Activated CD8-positive, alpha-beta memory T cell treated with anti-CD3 and anti-CD28 coated beads, Interleukin-2, amount 50 U/mL, for 1 hour (primary cell): ENCODE measurements around the gene GDF7.
"Not testable (repeated sequence)": the region's sequence is repeated elsewhere in the genome, so short reads cannot be mapped to it uniquely, and the experiment has no call there.

ENCODE experiments used
- DNase-seq: peaks from one replicate; pipeline ENCODE4 v3.0.0-alpha.2; 2020; ENCODE audit errors: extremely low read depth

GDF7 gene

GRCh38 chr2:20698916-20699613 lies 32.1 kb downstream of the GDF7 start:
- no peak for DNase-seq

DNA sequence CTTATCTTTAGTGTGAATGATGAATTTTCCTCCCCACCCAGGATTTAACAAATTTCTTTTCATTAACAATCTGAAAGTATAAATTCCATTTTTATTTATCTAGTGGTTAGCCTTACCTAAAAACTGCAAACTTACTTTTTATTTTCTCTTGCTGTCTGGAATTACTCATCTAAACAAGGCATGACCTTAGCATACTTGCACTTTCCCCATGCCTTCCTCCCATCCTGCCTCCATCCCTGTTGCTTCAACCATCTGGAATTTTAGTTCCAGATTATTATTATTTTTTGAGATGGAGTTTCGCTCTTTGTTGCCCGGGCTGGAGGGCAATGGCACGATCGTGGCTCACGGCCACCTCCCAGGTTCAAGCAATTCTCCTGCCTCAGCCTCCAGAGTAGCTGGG lies 35.6 kb downstream of the GDF7 start:
- DNase-seq = no peak

GRCh38 chr2:20704886-20705285 lies 37.9 kb downstream of the GDF7 start:
- no peak for DNase-seq

DNA sequence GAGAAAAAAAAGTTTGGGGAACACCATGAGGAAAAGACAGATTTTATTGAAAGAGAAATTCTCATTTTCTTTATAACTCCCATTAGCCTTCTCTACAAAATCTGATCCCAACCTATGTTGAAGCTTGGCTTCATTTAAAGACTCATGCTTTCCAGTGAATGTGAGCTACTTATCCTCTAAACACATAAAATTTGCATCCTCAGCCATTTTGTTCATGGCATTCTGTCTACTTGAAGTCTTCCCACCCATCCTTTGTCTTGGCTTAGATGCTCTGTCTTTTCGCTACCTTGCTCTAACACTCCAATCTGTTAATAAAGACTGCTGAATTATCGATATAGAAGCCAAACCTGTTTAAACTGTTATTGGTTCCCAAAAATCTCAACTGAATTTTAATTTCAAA lies 39.3 kb downstream of the GDF7 start:
- no peak for DNase-seq

- DNase-seq = no peak
Measured at GRCh38 chr2:20706786-20707185, 39.8 kb downstream of the GDF7 start.

DNA sequence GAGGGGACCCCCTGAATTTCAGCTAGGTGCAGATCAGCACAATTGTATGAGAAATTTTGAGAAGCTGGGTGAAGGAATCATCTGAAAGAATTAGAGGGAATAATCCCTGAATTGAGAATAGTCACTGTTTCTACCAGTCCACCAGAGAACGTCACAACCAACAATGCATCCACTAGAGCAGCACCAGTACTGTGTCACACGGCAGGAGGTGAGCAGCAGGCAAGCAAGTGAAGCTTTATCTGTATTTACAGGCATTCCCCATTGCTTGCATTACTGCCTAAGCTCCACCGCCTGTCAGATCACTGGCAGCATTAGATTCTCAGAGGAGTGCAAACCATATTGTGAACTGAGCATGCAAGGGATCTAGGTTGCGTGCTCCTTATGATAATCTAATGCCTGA lies 40.7 kb downstream of the GDF7 start:
- DNase-seq = no peak

DNA sequence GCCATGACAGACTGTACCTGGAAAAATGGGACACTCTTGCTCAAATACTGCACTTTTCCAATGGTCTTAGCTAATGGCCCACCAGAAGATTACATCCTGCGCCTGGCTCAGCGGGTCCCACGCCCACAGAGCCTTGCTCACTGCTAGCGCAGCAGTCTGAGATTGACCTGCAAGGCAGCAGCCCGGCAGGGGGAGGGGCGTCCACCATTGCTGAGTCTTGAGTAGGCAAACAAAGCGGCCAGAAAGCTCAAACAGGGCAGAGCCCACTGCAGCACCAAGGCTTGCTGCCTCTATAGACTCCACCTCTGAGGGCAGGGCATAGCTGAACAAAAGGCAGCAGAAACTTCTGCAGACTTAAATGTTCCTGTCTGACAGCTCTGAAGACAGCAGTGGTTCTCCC lies 44.7 kb downstream of the GDF7 start:
- not testable (repeated sequence) for DNase-seq

DNA sequence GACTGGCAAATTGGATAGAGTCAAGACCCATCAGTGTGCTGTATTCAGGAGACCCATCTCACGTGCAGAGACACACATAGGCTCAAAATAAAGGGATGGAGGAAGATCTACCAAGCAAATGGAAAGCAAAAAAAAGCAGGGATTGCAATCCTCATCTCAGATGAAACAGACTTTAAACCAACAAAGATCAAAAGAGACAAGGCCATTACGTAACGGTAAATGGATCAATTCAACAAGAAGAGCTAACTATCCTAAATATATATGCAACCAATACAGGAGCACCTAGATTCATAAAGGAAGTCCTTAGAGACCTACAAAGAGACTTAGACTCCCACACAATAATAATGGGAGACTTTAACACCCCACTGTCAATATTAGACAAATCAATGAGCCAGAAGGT lies 46.6 kb downstream of the GDF7 start:
- DNase-seq = not testable (repeated sequence)

GRCh38 chr2:20714412-20714811 lies 47.5 kb downstream of the GDF7 start:
- not testable (repeated sequence) for DNase-seq

- not testable (repeated sequence) for DNase-seq
Measured at GRCh38 chr2:20716164-20716563, 49.2 kb downstream of the GDF7 start.

- no peak for DNase-seq
Measured at GRCh38 chr2:20717641-20718040, 50.7 kb downstream of the GDF7 start.

DNA sequence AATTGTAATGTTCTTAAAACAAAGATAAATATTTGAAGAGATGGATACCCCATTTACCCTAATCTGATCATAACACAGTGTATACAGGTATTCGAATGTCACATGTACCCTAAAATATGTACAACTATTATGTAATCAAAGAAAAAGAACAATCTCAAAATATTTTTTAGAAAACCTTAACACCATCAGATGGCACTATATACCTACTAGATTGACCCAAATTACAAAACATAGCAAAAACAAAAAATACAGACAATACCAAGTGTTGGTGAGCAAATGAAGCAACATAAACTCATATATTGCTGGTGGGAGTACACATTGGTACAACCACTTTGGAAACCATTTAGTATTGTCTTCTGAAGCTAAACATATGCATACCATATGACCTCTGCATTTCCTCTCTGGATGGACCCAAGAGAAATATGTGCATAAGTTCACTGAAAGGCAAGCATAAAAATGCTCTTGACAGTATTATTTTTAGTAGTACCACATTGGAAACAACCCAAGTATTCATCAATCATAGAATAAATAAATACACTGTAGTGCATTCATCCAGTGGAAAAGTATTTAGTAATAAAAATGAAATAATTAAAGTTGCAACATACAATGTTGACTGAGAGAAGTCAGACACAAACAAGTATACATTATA lies 55.8 kb downstream of the GDF7 start:
- no peak for DNase-seq

DNA sequence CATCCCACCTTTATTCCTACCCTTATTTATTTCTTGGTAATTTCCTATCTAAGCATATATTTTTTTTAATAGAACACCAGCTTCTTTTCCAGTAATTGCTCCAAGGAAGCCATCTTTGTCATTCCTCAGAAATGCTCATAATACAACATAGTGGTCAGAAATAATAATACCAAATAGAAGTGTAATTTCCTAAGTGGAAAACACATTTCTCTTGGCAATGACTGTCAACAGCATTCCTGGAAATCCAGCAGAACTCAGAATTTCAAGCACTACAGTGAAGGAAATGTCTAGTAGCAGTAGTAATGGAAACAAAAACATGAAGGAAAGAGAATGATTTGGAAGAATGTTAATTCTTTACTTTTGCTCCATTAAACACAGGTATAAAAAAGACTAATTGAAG lies 56.6 kb downstream of the GDF7 start:
- DNase-seq = no peak

GRCh38 chr2:20724500-20725053 lies 57.6 kb downstream of the GDF7 start:
- no peak for DNase-seq

DNA sequence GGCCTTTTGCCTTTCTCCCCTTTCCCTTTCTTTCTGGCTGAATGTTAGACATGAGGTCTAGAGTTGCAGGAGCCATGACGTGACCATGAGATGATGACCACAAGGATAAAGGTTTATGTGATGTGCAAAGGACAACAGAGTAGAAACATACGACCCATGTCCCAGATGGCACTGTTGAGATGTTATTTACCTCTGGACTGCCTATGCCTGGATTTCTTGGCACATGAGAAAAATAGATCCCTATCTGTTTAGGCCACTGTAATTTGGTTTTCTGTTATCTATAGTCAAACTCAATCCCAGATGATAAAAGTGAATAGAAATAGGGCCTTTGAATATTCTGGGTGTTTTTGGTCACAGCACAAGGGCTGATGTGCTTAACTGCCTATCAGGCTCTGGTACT lies 58.8 kb downstream of the GDF7 start:
- DNase-seq = no peak

GRCh38 chr2:20726913-20727312 lies 60.0 kb downstream of the GDF7 start:
- DNase-seq = no peak

- no peak for DNase-seq
Measured at GRCh38 chr2:20728114-20728758, 61.3 kb downstream of the GDF7 start.
